ENCODE measurements around the gene PTCD2.

Gene PTCD2, protein sequence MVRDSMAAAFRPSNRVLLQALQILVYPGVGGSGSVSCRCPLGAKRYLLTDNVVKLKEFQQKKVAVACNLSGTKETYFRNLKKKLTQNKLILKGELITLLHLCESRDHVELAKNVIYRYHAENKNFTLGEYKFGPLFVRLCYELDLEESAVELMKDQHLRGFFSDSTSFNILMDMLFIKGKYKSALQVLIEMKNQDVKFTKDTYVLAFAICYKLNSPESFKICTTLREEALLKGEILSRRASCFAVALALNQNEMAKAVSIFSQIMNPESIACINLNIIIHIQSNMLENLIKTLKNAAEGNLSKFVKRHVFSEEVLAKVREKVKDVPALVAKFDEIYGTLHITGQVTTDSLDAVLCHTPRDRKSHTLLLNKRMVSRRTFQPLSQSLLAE

DNA sequence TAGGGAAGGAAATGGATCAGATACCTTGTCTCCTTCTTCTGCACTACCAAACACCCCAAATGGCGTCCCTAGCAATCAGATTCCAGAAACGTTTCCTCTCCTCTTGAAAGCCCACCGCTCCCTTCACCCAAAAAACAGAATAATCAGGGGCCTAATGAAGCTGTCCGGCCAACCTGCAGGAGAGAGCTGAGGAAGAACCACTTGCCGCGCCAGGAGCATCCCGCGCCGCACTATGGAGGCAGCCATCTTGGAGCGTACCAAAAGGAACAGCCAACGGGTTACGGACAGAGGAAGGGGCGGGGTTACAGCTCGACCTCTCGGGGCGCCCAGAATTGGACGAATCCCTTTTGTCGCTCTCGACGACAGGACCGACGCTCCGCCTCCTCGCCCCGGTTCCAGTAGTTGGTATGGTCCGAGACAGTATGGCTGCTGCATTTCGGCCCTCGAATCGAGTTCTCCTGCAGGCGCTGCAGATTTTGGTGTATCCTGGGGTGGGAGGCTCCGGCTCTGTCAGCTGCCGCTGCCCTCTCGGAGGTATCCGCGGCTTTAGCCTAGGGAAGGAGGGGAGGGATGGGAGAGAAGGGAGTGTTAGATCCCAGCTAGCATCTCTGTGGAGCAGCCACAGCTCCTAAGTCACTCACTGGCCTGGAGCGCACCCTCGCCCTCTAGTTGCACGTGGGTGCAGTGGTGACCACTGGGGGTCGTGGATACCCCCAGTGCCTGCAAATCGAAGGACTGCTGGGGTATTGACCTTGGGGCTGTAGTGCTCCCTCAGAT lies at the start of gene PTCD2, which contains the start of gene MRPS27:
Gene PTCD2, plus strand, starts transcription at position 398 of the 777 bp plus-strand sequence. Its CDS starts 10 bp downstream, at position 408.
Gene MRPS27, minus strand, starts transcription at position 265 of the 777 bp plus-strand sequence. Its CDS starts 19 bp downstream, at position 246.
- DNase-seq (ENCODE audit: low read depth) = peak; percentile 98
- H3K4me3 ChIP-seq (ENCODE audit: low read depth, low read length) = peak within 1 kb of the TSS; percentile 92
- TF ChIP-seq, protein P1, sequence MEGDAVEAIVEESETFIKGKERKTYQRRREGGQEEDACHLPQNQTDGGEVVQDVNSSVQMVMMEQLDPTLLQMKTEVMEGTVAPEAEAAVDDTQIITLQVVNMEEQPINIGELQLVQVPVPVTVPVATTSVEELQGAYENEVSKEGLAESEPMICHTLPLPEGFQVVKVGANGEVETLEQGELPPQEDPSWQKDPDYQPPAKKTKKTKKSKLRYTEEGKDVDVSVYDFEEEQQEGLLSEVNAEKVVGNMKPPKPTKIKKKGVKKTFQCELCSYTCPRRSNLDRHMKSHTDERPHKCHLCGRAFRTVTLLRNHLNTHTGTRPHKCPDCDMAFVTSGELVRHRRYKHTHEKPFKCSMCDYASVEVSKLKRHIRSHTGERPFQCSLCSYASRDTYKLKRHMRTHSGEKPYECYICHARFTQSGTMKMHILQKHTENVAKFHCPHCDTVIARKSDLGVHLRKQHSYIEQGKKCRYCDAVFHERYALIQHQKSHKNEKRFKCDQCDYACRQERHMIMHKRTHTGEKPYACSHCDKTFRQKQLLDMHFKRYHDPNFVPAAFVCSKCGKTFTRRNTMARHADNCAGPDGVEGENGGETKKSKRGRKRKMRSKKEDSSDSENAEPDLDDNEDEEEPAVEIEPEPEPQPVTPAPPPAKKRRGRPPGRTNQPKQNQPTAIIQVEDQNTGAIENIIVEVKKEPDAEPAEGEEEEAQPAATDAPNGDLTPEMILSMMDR (IDR thresholded peaks at IDR 0.05; ENCODE audit: low read depth, low read length, missing control alignments) = peak; percentile 43

DNA sequence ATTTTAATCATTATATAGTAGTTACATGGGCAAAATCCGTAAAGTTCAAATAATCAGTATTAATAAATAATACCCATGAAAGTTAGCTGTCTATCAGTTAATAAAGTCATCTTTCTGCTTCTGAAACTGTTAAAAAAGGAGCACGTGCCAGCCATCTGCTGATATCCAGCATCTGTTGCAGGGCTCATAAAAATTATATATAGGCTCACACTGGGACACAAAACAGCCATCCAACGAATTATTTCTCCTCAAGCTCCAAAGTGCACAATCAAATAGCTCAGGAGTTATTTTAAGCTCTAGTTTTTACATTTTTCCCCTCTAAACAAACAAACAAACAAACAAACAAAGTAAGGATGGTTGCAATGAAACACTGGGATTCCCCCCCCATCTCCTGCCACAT lies 48.5 kb upstream of the PTCD2 start:
- H3K4me3 ChIP-seq (ENCODE audit: low read depth, low read length) = no peak overlapping the region
- TF ChIP-seq, protein P1 (IDR thresholded peaks at IDR 0.05; ENCODE audit: low read depth, low read length, missing control alignments) = no peak
- no peak for DNase-seq (ENCODE audit: low read depth)

DNA sequence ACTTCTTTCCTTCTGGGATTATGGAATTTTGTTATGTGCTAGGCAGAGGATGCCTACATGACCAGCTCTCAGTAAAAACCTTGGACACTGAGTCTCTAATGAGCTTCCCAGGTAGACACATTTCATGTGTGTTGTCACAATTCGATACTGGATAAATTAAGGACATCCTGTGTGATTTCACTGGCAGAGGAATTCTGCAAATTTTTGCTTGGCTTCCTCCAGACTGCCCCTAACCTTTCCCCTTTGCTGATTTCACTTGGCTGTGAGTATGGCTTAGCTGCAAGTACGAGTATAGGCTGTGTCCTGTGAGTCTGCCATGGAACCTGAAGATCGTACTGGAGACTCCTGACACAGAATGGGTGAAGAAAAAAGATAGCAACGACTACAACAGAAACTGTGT lies 47.8 kb upstream of the PTCD2 start:
- DNase-seq (ENCODE audit: low read depth) = no peak
- TF ChIP-seq, protein P1 (IDR thresholded peaks at IDR 0.05; ENCODE audit: low read depth, low read length, missing control alignments) = no peak
- no peak overlapping the region for H3K4me3 ChIP-seq (ENCODE audit: low read depth, low read length)

DNA sequence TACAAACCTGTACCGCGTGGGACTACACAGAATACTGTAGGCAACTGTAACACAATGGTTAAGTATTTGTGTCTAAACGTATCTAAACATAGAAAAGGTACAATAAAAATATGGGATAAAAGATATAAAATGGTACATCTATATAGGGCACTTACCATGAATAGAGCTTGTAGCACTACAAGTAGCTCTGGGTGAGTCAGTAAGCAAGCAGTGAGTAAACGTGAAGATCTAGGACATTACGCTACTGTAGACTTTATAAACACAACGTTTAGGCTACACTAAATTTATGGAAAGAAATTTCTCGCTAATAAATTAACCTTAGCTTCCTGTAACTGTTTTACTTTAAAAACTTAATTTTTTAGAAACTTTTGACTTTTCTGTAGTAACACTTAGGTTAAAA lies 46.6 kb upstream of the PTCD2 start:
- no peak overlapping the region for H3K4me3 ChIP-seq (ENCODE audit: low read depth, low read length)
- TF ChIP-seq, protein P1 (IDR thresholded peaks at IDR 0.05; ENCODE audit: low read depth, low read length, missing control alignments) = no peak
- DNase-seq (ENCODE audit: low read depth) = no peak

DNA sequence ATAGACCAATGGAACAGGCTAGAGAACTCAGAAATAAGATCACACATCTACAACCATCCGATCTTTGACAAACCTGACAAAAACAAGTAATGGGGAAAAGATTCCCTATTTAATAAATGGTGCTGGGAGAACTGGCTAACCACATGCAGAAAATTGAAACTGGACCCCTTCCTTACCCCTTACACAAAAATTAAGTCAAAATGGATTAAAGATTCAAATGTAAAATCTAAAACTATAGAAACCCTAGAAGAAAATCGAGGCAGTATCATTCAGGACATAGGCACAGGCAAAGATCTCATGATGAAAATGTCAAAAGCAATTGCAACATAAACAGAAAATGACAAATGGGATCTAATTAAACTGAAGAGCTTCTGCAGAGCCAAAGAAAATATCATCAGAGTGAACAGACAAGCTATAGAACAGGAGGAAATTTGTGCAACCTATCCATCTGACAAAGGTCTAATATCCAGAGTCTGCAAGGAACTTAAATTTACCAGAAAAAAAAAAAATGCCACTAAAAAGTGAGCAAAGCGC lies 43.9 kb upstream of the PTCD2 start:
- no peak for DNase-seq (ENCODE audit: low read depth)
- no peak overlapping the region for H3K4me3 ChIP-seq (ENCODE audit: low read depth, low read length)
- TF ChIP-seq, protein P1 (IDR thresholded peaks at IDR 0.05; ENCODE audit: low read depth, low read length, missing control alignments) = no peak

DNA sequence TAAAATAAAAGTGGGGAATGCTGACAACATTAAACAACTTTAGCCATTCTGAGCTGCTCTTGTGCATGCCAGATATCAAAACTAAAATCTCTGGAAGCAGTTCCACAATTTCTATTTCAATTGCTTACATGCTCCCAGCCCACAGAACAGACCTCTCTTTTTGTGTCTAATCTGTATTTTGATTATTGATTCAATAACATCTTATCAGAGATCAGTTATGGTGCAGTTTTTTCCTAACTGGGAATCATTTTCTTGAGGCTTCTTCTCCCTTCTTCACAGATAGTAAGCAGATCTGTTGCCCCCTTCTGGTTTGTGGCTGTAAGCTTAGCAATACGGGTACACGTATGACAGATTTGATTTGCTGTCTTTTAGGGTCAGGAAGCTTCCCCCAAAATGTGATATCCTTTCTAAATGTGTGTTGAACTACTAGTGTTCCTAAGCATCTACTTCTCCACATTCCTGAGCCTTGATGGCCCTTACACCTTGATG lies 39.5 kb upstream of the PTCD2 start:
- H3K4me3 ChIP-seq (ENCODE audit: low read depth, low read length) = no peak overlapping the region
- TF ChIP-seq, protein P1 (IDR thresholded peaks at IDR 0.05; ENCODE audit: low read depth, low read length, missing control alignments) = peak; percentile 24
- no peak for DNase-seq (ENCODE audit: low read depth)

Data from GM12864 (cell line).